GM12873 (cell line): ENCODE data around the gene PYGO1.

Experiments used
- CTCF ChIP-seq: IDR thresholded peaks from 2 replicates; pipeline ENCODE4 v1.5.1; 2012; ENCODE audit warnings: low read depth, mild to moderate bottlenecking, moderate library complexity, low read length, control low read depth; ENCODE audit not compliant: insufficient read depth; ENCODE audit errors: missing control alignments

PYGO1 gene

DNA sequence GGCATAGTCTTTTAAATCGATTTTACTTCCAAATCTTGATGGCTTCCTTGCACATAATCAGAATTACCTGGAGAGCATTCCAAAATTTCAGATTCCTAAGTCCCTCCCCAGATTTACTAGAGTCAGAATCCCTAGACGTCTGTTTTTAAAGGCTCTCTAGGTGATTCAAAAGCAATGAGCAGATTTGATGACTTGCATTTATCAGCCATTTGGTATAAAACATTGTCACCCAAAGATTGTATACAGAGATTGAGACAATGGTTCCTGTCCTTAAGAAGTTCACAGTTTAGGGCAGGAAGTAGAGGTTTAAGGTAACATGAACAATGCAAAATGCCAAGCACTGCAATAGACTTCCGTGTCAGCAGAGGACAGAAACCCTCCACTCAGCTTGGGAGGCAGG is 2.6 kb upstream of the PYGO1 start:
- no peak for TF ChIP-seq CTCF

DNA sequence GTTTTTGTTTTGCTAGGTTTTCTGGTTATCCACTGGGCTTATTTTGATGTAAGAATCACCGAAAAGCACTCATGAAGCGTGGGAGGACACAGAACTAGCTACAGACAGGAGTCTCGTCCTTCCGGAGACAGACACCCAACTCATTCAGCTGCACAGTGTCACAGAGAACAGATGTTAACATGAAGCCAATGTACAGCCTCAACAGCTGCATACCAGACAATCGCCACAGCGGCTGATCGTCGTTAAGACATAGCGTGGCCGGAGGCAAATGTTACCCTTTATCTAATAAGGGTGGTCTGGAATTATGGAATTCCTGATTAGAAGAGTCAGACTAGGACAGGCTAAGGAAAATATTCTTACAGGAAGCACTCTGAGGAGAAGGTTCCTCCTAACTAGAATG is 1.1 kb upstream of the PYGO1 start:
- no peak for TF ChIP-seq CTCF

- no peak for TF ChIP-seq CTCF
Observed at GRCh38 chr15:55588815-55589115, 620 bp upstream of the PYGO1 start.

DNA sequence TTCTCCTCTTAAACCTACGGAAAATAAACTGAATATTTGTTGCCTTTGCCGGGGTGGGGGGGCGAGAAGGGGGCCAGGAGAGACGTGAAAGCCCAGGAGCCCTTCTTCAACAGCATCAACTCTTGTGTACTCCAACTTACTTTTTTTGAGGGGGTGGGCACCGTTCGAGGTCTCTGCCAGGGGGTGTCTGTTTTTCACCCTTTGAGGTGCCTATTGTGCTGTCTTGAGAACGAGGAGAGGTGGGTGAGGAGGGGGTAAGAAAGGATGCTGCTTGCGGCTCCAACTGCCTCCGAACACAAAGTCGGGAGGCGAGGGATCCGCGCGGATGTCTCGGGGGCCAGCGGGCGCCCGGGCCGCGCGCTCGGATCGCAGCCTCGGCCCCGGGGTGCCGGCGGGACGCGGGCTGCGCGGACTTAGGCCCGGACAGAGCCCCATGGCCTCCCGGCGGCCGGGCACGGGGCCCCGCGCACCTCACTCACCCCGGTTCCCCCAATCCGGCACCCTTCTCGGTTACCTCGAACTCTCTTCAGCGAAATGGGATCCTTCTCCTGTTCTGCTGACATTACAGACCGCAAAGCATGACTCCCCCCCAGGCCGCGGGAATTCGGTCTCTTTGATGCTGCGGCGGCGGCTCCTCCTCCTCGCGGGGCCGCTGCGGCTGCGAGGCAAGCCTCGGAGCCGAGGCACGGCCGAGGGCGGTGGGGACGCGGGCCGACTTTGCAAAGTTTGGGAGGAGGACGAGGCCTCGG is 650 bp downstream of the PYGO1 start:
- TF ChIP-seq CTCF, result no peak

- TF ChIP-seq CTCF, result no peak
Observed at GRCh38 chr15:55586808-55587207, 1.3 kb downstream of the PYGO1 start.

- TF ChIP-seq CTCF, result no peak
Observed at GRCh38 chr15:55576943-55577342, 11.2 kb downstream of the PYGO1 start.

DNA sequence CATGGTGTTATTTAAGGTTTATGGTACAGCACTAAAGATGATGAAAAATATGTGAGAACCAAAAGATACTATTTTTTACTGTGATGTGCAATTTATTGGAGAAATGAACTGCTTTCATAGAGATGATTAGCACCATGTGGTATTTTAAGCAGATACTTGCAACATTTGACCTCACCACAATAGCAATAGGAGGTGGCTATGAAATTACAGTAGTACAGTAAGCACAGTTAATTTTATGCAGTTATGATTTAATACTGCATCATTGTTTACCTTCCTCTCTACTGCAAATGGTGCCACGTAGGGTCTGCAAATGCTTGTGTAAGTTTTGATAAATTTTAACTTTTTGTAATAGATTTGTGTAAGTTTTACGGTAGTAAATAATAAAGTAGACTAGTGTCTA is 14.0 kb downstream of the PYGO1 start:
- TF ChIP-seq CTCF, result no peak
